ENCODE results near the gene TRAIP.

Gene TRAIP

GRCh38 chr3:49844464-49845183, 11.7 kb downstream of the TRAIP start (continued):
- TF ChIP-seq ZNF792 (tag by site-specific recombination; IDR thresholded peaks at IDR 0.05) (no peak), SALL2 (tag by site-specific recombination; IDR thresholded peaks at IDR 0.05; ENCODE audit: borderline replicate concordance) (no peak), ZNF571 (tag by site-specific recombination; IDR thresholded peaks at IDR 0.05) (no peak), BCL11B (tag by site-specific recombination; IDR thresholded peaks at IDR 0.05; ENCODE audit: low read depth) (no peak), ZSCAN16 (tag by site-specific recombination; IDR thresholded peaks at IDR 0.05) (no peak), KLF7 (tag by site-specific recombination; IDR thresholded peaks at IDR 0.05; ENCODE audit: borderline replicate concordance) (no peak), KLF10 (tag by site-specific recombination; IDR thresholded peaks at IDR 0.05) (no peak), ZNF521 (tag by site-specific recombination; IDR thresholded peaks at IDR 0.05) (no peak), ZNF629 (tag by site-specific recombination; IDR thresholded peaks at IDR 0.05) (no peak)

- Histone ChIP-seq H3K4me1 (ENCODE audit: control insufficient read depth, insufficient read depth, low read length) (no peaks in the 10 kb centered on the region), H3K4me3 (ENCODE audit: low read depth, low read length) (no peak overlapping the region), H3K9me3 (ENCODE audit: control insufficient read depth, insufficient read depth, low read depth, low read length) (no peaks in the 10 kb centered on the region), H3K36me3 (ENCODE audit: control insufficient read depth in 2 of 2, insufficient read depth in 1 of 2, low read length in 2 of 2) (peaks cover 0 to 90% of the 10 kb centered on the region in 2 experiments; a peak in 1 of 3 replicates), H3K27ac (ENCODE audit: extremely low read depth, low read depth, low read length) (no peak overlapping the region)
- ChIA-PET CTCF (interaction anchor here (1.8 kb wide), 1 partner anchor 40 kb away, joined by 6 read pairs; the partner anchor contains the start of gene INKA1), POLR2A (no interaction called here)
- TF ChIP-seq ZSCAN4 (tag by site-specific recombination; IDR thresholded peaks at IDR 0.05) (no peak), ZBTB11 (tag by site-specific recombination; conservative IDR thresholded peaks at IDR 0.05; ENCODE audit: low read depth) (no peak), ZNF621 (tag by site-specific recombination; IDR thresholded peaks at IDR 0.05) (no peak), MZF1 (tag by site-specific recombination; IDR thresholded peaks at IDR 0.05; ENCODE audit: borderline replicate concordance) (no peak), RBAK (tag by site-specific recombination; IDR thresholded peaks at IDR 0.05) (no peak), ZBTB6 (tag by site-specific recombination; IDR thresholded peaks at IDR 0.05) (no peak), MYNN (tag by site-specific recombination; IDR thresholded peaks at IDR 0.05; ENCODE audit: borderline replicate concordance) (no peak), ZNF560 (tag by site-specific recombination; IDR thresholded peaks at IDR 0.05; ENCODE audit: borderline replicate concordance) (no peak), BCL11A (tag by site-specific recombination; IDR thresholded peaks at IDR 0.05; ENCODE audit: low read depth) (no peak), ZNF248 (tag by site-specific recombination; IDR thresholded peaks at IDR 0.05) (no peak), ZNF585B (tag by site-specific recombination; IDR thresholded peaks at IDR 0.05) (no peak), ZBTB17 (tag by site-specific recombination; IDR thresholded peaks at IDR 0.05) (no peak), INSM2 (tag by site-specific recombination; IDR thresholded peaks at IDR 0.05) (no peak), HOXD13 (CRISPR knock-in tag; IDR thresholded peaks at IDR 0.05; ENCODE audit: borderline replicate concordance) (no peak), ZBTB44 (tag by site-specific recombination; IDR thresholded peaks at IDR 0.05) (no peak), ZFP37 (tag by site-specific recombination; IDR thresholded peaks at IDR 0.05) (no peak)
Measured at GRCh38 chr3:49842843-49843517, 13.4 kb downstream of the TRAIP start.
